Psoas muscle (tissue), 8 donors: ENCODE results near the gene MIEN1. TPM values are rescaled to one million over a fixed set of nuclear protein-coding genes. Genes with fewer than 3 reads are reported as not detected.

Experiments
- ATAC-seq, 4 donors: fragments of 200-7000 bp; cut with Tn5 transposase; one replicate each; pipeline ENCODE4 v1.9.1; 2020; ENCODE audit warnings: moderate library complexity in 3 of 4, mild to moderate bottlenecking in 2 of 4
- DNase-seq, 2 donors: peaks; one replicate each; pipeline ENCODE4 v3.0.0-alpha.2; 2020
- H3K27ac ChIP-seq: fragments of 200-600 bp; one replicate; pipeline ENCODE4 v1.8.0; 2022
- H3K27me3 ChIP-seq, 3 donors: fragments of 200-600 bp in 1 of 3; one replicate each; pipeline versions ENCODE4 v1.6.1 to v1.8.0; 2013 to 2022; ENCODE audit warnings: low read length in 2 of 3, mild to moderate bottlenecking in 2 of 3, moderate library complexity in 1 of 3; ENCODE audit not compliant: insufficient read depth in 3 of 3
- H3K36me3 ChIP-seq, 2 donors: fragments of 200-600 bp in 1 of 2; one replicate each; pipeline versions ENCODE4 v1.6.1 to v1.8.0; 2013 to 2022; ENCODE audit warnings: low read depth in 1 of 2, mild to moderate bottlenecking in 1 of 2, moderate library complexity in 1 of 2; ENCODE audit not compliant: insufficient read depth in 1 of 2
- H3K4me1 ChIP-seq: fragments of 200-600 bp; one replicate; pipeline ENCODE4 v1.8.0; 2022
- H3K4me3 ChIP-seq: fragments of 200-600 bp; one replicate; pipeline ENCODE4 v1.8.0; 2022; ENCODE audit warnings: mild to moderate bottlenecking
- H3K9me3 ChIP-seq: fragments of 200-600 bp; one replicate; pipeline ENCODE4 v1.8.0; 2022
- WGBS, 3 donors: extraction: QIAGEN DNeasy Blood & Tissue Kit; methylation state at CpG; one replicate each; pipeline versions ENCODE4 v1.1.6 to v1.1.7; 2013; 5-methylcytosine and 5-hydroxymethylcytosine counted together
- intact Hi-C, 2 donors: fragments of 100-400 bp; cut with DNase I; formaldehyde crosslinking; loops; one replicate each; pipeline versions ENCODE4 v1.11.0 to v1.14.2; 2022
- polyA plus RNA-seq, 3 donors: library from polyadenylated mRNA; stranded (reverse); fragments of 200-250 nt; gene quantifications; one replicate each; pipeline ENCODE4 v1.2.3, GENCODE V29; 2013
- total RNA-seq, 4 donors: library from RNA; stranded (reverse); fragmentation: NEBNext Ultra II Directional in 2 of 4; extraction: Animal tissue kit (Norgen Biotek cat#: 25700) in 2 of 4; gene quantifications; one replicate each; pipeline versions ENCODE4 v1.2.1 to v1.2.4, GENCODE V29; 2021 to 2023
- TF ChIP-seq, protein P1 (sequence below): fragments of 200-600 bp; IDR thresholded peaks from one replicate; pipeline ENCODE4 v1.8.0; 2022; ENCODE audit warnings: antibody characterized with exemption
- donor health status: healthy with polysubstance abuse.
- donor health status: DM: no; HTN: no; CAD: no; lungs with moderate emphysema.
- donor health status: Bipolar disorder and iron deficiency.
- donor health status: healthy.
- donor health status: DM: yes; HTN: yes; CAD: no.
- donor health status: DM: no; HTN: no; CAD: no.
- donor health status: DM: no; HTN: no; CAD: no.
- donor health status: DM: yes; HTN: yes; CAD: no.

Gene MIEN1
- total and polyA plus RNA-seq, 7 donors, result 28.2 to 83.9 (median 42.6) TPM

- intact Hi-C loops, result no loop called here
- no peaks in the 10 kb centered on the region for H3K9me3 ChIP-seq
- DNase-seq, result peak in 1 of 2 donors; percentile 42
- peaks cover 2 to 21% (median 15%) of the 10 kb centered on the region in 3 donors for H3K27me3 ChIP-seq
- TF ChIP-seq, protein P1, sequence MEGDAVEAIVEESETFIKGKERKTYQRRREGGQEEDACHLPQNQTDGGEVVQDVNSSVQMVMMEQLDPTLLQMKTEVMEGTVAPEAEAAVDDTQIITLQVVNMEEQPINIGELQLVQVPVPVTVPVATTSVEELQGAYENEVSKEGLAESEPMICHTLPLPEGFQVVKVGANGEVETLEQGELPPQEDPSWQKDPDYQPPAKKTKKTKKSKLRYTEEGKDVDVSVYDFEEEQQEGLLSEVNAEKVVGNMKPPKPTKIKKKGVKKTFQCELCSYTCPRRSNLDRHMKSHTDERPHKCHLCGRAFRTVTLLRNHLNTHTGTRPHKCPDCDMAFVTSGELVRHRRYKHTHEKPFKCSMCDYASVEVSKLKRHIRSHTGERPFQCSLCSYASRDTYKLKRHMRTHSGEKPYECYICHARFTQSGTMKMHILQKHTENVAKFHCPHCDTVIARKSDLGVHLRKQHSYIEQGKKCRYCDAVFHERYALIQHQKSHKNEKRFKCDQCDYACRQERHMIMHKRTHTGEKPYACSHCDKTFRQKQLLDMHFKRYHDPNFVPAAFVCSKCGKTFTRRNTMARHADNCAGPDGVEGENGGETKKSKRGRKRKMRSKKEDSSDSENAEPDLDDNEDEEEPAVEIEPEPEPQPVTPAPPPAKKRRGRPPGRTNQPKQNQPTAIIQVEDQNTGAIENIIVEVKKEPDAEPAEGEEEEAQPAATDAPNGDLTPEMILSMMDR, result no peak
- no peaks in the 10 kb centered on the region for H3K4me1 ChIP-seq
- no peaks in the 10 kb centered on the region for H3K36me3 ChIP-seq
- no peak overlapping the region for H3K4me3 ChIP-seq
- 73 to 79% (median 74%) methylated on average over 8 of the region's 8 CpGs for WGBS, 3 donors
- H3K27ac ChIP-seq, result no peak overlapping the region
- no peak for ATAC-seq
Measured at GRCh38 chr17:39744836-39745215, 14.5 kb upstream of the MIEN1 start.

GRCh38 chr17:39744075-39744835 is 13.9 kb upstream of the MIEN1 start:
- no peak overlapping the region for H3K4me3 ChIP-seq
- DNase-seq (peak in 1 of 2 donors; percentile 24), ATAC-seq (no peak)
- H3K36me3 ChIP-seq, result no peaks in the 10 kb centered on the region
- intact Hi-C loops, result no loop called here
- H3K27ac ChIP-seq, result no peak overlapping the region
- TF ChIP-seq, protein P1, result no peak
- H3K4me1 ChIP-seq, result peaks cover 4% of the 10 kb centered on the region
- WGBS, 3 donors, result 73 to 79% (median 77%) methylated on average over 16 of the region's 16 CpGs
- H3K9me3 ChIP-seq, result no peaks in the 10 kb centered on the region
- H3K27me3 ChIP-seq, result peaks cover 2 to 27% (median 18%) of the 10 kb centered on the region in 3 donors

GRCh38 chr17:39742856-39743436 is 12.6 kb upstream of the MIEN1 start:
- no peaks in the 10 kb centered on the region for H3K9me3 ChIP-seq
- WGBS, 3 donors, result 72 to 80% (median 76%) methylated on average over 21 of the region's 21 CpGs
- H3K4me1 ChIP-seq, result peaks cover 10% of the 10 kb centered on the region
- no peak overlapping the region for H3K27ac ChIP-seq
- DNase-seq, result peak in 1 of 2 donors; percentile 20
- no peak for ATAC-seq
- no peak overlapping the region for H3K4me3 ChIP-seq
- H3K27me3 ChIP-seq, result peaks cover 2 to 40% (median 25%) of the 10 kb centered on the region in 3 donors
- intact Hi-C loops, result no loop called here
- H3K36me3 ChIP-seq, result no peaks in the 10 kb centered on the region
- TF ChIP-seq, protein P1, result no peak

DNA sequence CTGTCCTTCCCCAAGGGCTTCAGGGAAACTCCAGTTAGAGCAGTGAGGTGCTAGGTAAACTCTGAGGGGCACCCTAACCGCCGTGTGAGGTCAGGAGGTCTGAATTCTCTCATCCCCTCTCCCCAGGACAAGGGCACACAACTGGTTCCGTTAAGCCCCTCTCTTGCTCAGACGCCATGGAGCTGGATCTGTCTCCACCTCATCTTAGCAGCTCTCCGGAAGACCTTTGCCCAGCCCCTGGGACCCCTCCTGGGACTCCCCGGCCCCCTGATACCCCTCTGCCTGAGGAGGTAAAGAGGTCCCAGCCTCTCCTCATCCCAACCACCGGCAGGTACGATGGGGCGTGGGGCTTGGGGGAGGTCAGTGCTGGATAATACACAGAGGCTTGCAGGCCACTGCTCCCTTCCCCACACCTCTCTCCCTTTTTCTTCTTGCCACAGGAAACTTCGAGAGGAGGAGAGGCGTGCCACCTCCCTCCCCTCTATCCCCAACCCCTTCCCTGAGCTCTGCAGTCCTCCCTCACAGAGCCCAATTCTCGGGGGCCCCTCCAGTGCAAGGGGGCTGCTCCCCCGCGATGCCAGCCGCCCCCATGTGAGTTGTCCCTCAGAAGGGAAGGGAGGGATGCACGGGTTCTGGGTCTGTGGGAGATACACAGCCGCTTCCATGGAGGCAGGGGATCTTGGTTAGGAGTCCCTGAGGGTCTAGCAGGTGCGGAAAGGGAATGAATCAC is 12.0 kb upstream of the MIEN1 start:
- no peak for ATAC-seq
- H3K36me3 ChIP-seq, result no peaks in the 10 kb centered on the region
- whole genome bisulfite sequencing, 3 donors, result 72 to 81% (median 78%) methylated on average over 13 to 18 of the region's 18 CpGs
- intact Hi-C loops, result no loop called here
- H3K27me3 ChIP-seq, result peaks cover 5 to 46% (median 30%) of the 10 kb centered on the region in 3 donors
- no peak overlapping the region for H3K4me3 ChIP-seq
- no peak overlapping the region for H3K27ac ChIP-seq
- peaks cover 12% of the 10 kb centered on the region for H3K4me1 ChIP-seq
- TF ChIP-seq, protein P1, result no peak
- DNase-seq, result peak in 1 of 2 donors; percentile 25
- H3K9me3 ChIP-seq, result no peaks in the 10 kb centered on the region
